Liver (tissue), 9 donors: Measurements from ENCODE around the gene SLC16A5. TPM values are rescaled to one million over a fixed set of nuclear protein-coding genes. Genes with fewer than 3 reads are reported as not detected.

Experiments
- DNase-seq: peaks from one replicate; pipeline ENCODE4 v3.0.0-alpha.2; 2017; ENCODE audit warnings: low spot score
- H3K27ac ChIP-seq, 2 donors: one replicate each; pipeline ENCODE4 v1.7.0; 2013; ENCODE audit warnings: inconsistent platforms in 2 of 2, low read length in 2 of 2, control low read depth in 1 of 2, low read depth in 1 of 2, mild to moderate bottlenecking in 1 of 2
- H3K27me3 ChIP-seq, 4 donors: one replicate each; pipeline versions ENCODE4 v1.6.1 to v1.7.0; 2013; ENCODE audit warnings: low read length in 3 of 4, inconsistent platforms in 1 of 4, mild to moderate bottlenecking in 1 of 4, moderate library complexity in 1 of 4; ENCODE audit not compliant: control insufficient read depth in 4 of 4, insufficient read depth in 4 of 4
- H3K36me3 ChIP-seq, 4 donors: one replicate each; pipeline versions ENCODE4 v1.6.1 to v1.7.0; 2013; ENCODE audit warnings: low read length in 3 of 4, mild to moderate bottlenecking in 3 of 4, low read depth in 1 of 4, moderate library complexity in 1 of 4; ENCODE audit not compliant: control insufficient read depth in 4 of 4, insufficient read depth in 3 of 4
- H3K4me1 ChIP-seq, 4 donors: one replicate each; pipeline versions ENCODE4 v1.6.1 to v1.7.0; 2013; ENCODE audit warnings: low read length in 3 of 4, mild to moderate bottlenecking in 3 of 4, moderate library complexity in 1 of 4; ENCODE audit not compliant: control insufficient read depth in 4 of 4, insufficient read depth in 4 of 4
- H3K4me3 ChIP-seq, 3 donors: one replicate each; pipeline versions ENCODE4 v1.6.1 to v1.7.0; 2013; ENCODE audit warnings: low read length in 3 of 3, control low read depth in 1 of 3, low read depth in 1 of 3, mild to moderate bottlenecking in 1 of 3
- H3K9ac ChIP-seq, 2 donors: one replicate each; pipeline ENCODE4 v1.7.0; 2013; ENCODE audit warnings: low read length in 2 of 2, mild to moderate bottlenecking in 2 of 2, moderate library complexity in 2 of 2, control low read depth in 1 of 2, low read depth in 1 of 2
- H3K9me3 ChIP-seq, 4 donors: one replicate each; pipeline versions ENCODE4 v1.6.1 to v1.7.0; 2013; ENCODE audit warnings: low read length in 3 of 4; ENCODE audit not compliant: control insufficient read depth in 4 of 4
- ATF3 ChIP-seq: IDR thresholded peaks from 2 replicates; pipeline ENCODE4 v1.6.1; 2016; ENCODE audit warnings: antibody characterized with exemption
- CTCF ChIP-seq: fragments of 150-350 bp; IDR thresholded peaks from 2 replicates; pipeline ENCODE4 v1.5.1; 2017; ENCODE audit warnings: improper control_type of control experiment, low read depth, low read length; ENCODE audit not compliant: missing input control
- EGR1 ChIP-seq, 2 donors: IDR thresholded peaks; 2 replicates each; pipeline ENCODE4 v1.6.1; 2016 to 2018; ENCODE audit warnings: antibody characterized with exemption in 2 of 2, low read depth in 2 of 2
- FOXA2 ChIP-seq: IDR thresholded peaks from 2 replicates; pipeline ENCODE4 v1.6.1; 2016; ENCODE audit warnings: antibody characterized with exemption
- GABPA ChIP-seq, 2 donors: IDR thresholded peaks in 1 of 2; conservative IDR thresholded peaks in 1 of 2; 2 replicates each; pipeline ENCODE4 v1.6.1; 2016; ENCODE audit warnings: antibody characterized with exemption in 2 of 2, mild to moderate bottlenecking in 1 of 2, moderate library complexity in 1 of 2
- HNF4A ChIP-seq, 2 donors: conservative IDR thresholded peaks; 2 replicates each; pipeline ENCODE4 v1.6.1; 2016; ENCODE audit warnings: antibody characterized with exemption in 2 of 2, mild to moderate bottlenecking in 2 of 2
- HNF4G ChIP-seq: IDR thresholded peaks from 2 replicates; pipeline ENCODE4 v1.6.1; 2016; ENCODE audit warnings: antibody characterized with exemption
- JUND ChIP-seq, 2 donors: IDR thresholded peaks; 2 replicates each; pipeline ENCODE4 v1.6.1; 2016; ENCODE audit warnings: antibody characterized with exemption in 2 of 2
- RAD21 ChIP-seq, 2 donors: IDR thresholded peaks; 2 replicates each; pipeline ENCODE4 v1.6.1; 2016; ENCODE audit warnings: antibody characterized with exemption in 2 of 2, mild to moderate bottlenecking in 2 of 2
- REST ChIP-seq: IDR thresholded peaks from 2 replicates; pipeline ENCODE4 v1.6.1; 2016; ENCODE audit warnings: antibody characterized with exemption, mild to moderate bottlenecking
- RXRA ChIP-seq, 2 donors: IDR thresholded peaks; 2 replicates each; pipeline ENCODE4 v1.6.1; 2017 to 2018; ENCODE audit warnings: antibody characterized with exemption in 2 of 2, mild to moderate bottlenecking in 1 of 2
- SP1 ChIP-seq: IDR thresholded peaks from 2 replicates; pipeline ENCODE4 v1.6.1; 2018; ENCODE audit warnings: antibody characterized with exemption, mild to moderate bottlenecking
- TAF1 ChIP-seq: conservative IDR thresholded peaks from 2 replicates; pipeline ENCODE4 v1.6.1; 2016; ENCODE audit warnings: antibody characterized with exemption, mild to moderate bottlenecking
- YY1 ChIP-seq: IDR thresholded peaks from 2 replicates; pipeline ENCODE4 v1.6.1; 2016; ENCODE audit warnings: antibody characterized with exemption, mild to moderate bottlenecking
- WGBS: extraction: QIAGEN DNeasy Blood & Tissue Kit; methylation state at CpG from one replicate; pipeline ENCODE4 v1.1.7; 2013; 5-methylcytosine and 5-hydroxymethylcytosine counted together
- polyA plus RNA-seq, 2 donors: library from polyadenylated mRNA; stranded (reverse) in 1 of 2; unstranded in 1 of 2; fragments of 200-250 nt in 1 of 2; fragments of >200 nt in 1 of 2; fragmentation: Nextera tagmentation in 1 of 2; extraction: Ambion mirVana in 1 of 2; gene quantifications; one replicate each; pipeline versions ENCODE4 v1.2.1 to v1.2.3, GENCODE V29; 2013 to 2015
- total RNA-seq, 2 donors: library from RNA; depleted of rRNA; stranded (reverse); fragments of >200 nt; gene quantifications; one replicate each; pipeline ENCODE4 v1.2.3, GENCODE V29; 2014
- TF ChIP-seq, protein P1 (sequence below): IDR thresholded peaks from 2 replicates; pipeline ENCODE4 v1.6.1; 2016; ENCODE audit warnings: antibody characterized with exemption
- donor health status: healthy.
- donor health status: healthy.
- donor health status: healthy.
- donor health status: healthy.
- donor health status: healthy.

SLC16A5 gene
- total and polyA plus RNA-seq, 4 donors = 1.0 to 4.5 (median 2.6) TPM

DNA sequence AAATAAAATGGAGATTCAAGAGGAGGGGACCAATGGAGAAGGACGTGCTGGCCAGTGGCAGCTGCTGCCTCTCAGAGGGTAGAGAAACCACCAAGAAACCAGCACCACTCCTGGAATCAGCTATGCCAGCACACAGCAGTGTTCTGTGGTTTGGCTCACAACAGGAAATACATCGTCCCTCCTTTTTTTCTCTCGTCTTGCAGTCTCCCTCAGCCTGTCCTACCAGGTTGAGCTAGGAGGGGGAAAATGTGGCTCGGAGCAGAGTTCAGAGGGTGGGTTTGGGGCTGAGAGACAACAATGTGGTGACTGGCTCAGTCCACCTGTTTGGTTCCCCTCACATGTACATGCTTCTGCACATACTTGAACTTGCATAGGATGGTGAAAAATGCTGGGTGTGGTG, 19.9 kb upstream of the SLC16A5 start:
- no peak for DNase-seq
- H3K4me3 ChIP-seq = no peak overlapping the region
- no peak overlapping the region for H3K9ac ChIP-seq
- H3K9me3 ChIP-seq = no peaks in the 10 kb centered on the region
- 78% methylated on average over 4 of the region's 4 CpGs for WGBS
- no peak for TF ChIP-seq HNF4A (conservative IDR thresholded peaks at IDR 0.05)
- peaks cover 5 to 16% (median 12%) of the 10 kb centered on the region in 4 donors for H3K36me3 ChIP-seq
- peaks cover 0 to 2% (median 0%) of the 10 kb centered on the region in 4 donors for H3K4me1 ChIP-seq
- no peaks in the 10 kb centered on the region for H3K27me3 ChIP-seq
- no peak overlapping the region for H3K27ac ChIP-seq

DNA sequence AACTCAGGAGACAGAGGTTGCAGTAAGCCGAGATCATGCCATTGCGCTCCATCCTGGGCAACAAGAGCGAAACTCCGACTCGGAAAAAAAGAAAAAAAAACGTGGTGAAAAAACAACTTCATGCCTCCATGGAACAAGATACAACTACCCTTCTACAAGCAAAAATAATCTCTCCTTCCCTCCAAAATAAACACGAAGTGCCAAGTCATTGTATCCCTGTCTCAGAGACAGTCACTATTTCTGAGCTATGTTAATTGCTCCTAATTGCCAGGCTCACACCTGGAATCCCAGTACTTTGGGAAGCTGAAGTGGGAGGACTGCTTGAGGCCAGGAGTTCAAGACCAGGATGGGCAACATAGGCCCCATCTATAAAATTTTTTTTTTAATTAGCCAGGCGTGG, 19.0 kb upstream of the SLC16A5 start:
- Histone ChIP-seq H3K27ac (no peak overlapping the region), H3K4me3 (no peak overlapping the region), H3K4me1 (peaks cover 0 to 6% (median 3%) of the 10 kb centered on the region in 4 donors), H3K9me3 (no peaks in the 10 kb centered on the region), H3K27me3 (no peaks in the 10 kb centered on the region), H3K9ac (no peak overlapping the region), H3K36me3 (peaks cover under 1 to 7% (median 6%) of the 10 kb centered on the region in 4 donors)
- no peak for TF ChIP-seq ATF3
- no peak for TF ChIP-seq RAD21 (IDR thresholded peaks at IDR 0.05)
- no peak for TF ChIP-seq TAF1
- TF ChIP-seq EGR1 (IDR thresholded peaks at IDR 0.05; ENCODE audit: low read depth in 2 of 2) = no peak
- no peak for TF ChIP-seq JUND (IDR thresholded peaks at IDR 0.05)
- no peak for TF ChIP-seq CTCF
- no peak for TF ChIP-seq REST
- no peak for TF ChIP-seq HNF4A (conservative IDR thresholded peaks at IDR 0.05)
- no peak for TF ChIP-seq SP1
- no peak for TF ChIP-seq GABPA (IDR thresholded peaks at IDR 0.05 in 1 of 2, conservative IDR thresholded peaks at IDR 0.05 in 1 of 2)
- TF ChIP-seq HNF4G = no peak
- TF ChIP-seq YY1 = no peak
- no peak for TF ChIP-seq FOXA2
- TF ChIP-seq, protein P1, sequence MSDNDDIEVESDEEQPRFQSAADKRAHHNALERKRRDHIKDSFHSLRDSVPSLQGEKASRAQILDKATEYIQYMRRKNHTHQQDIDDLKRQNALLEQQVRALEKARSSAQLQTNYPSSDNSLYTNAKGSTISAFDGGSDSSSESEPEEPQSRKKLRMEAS = no peak
- TF ChIP-seq RXRA (IDR thresholded peaks at IDR 0.05) = no peak
- 84% methylated on average over 8 of the region's 8 CpGs for WGBS
- no peak for DNase-seq
